ENCODE measurements around the gene ZBTB24. TPM values are rescaled to one million over a fixed set of nuclear protein-coding genes. Genes with fewer than 3 reads are reported as not detected.

The ZBTB24 gene
- total RNA-seq, 3 donors from 2014 or later (not counting 1 experiment from before 2014, with no cell fraction given), result 6.7 to 10.6 (median 8.6) TPM

- no peaks in the 10 kb centered on the region for H3K27me3 ChIP-seq (ENCODE audit: control insufficient read depth, insufficient read depth, low read length)
- Mint-ChIP-seq H3K9me3 (no peaks in the 10 kb centered on the region), H3K4me1 (peaks cover 17 to 32% of the 10 kb centered on the region in 2 donors), H3K4me3 (peak within 1 kb of the TSS; percentile 89), H3K27me3 (ENCODE audit: low read depth in 2 of 2) (no peaks in the 10 kb centered on the region), H3K27ac (peak within 1 kb of the TSS; percentile 81 to 92), H3K36me3 (no peaks in the 10 kb centered on the region)
- peak within 1 kb of the TSS; percentile 64 for H3K4me3 ChIP-seq (ENCODE audit: low read length)
- TF ChIP-seq CTCF (IDR thresholded peaks at IDR 0.05), result no peak
- peaks cover 23% of the 10 kb centered on the region for H3K4me1 ChIP-seq (ENCODE audit: control insufficient read depth, insufficient read depth, low read length)
- intact Hi-C loops (cut with micrococcal nuclease), result loop anchor here (1.0 to 10.0 kb wide), 5 partner anchors 14 to 346 kb away; partner anchors contain the start of genes CEP57L1, SESN1 and ZBTB24
- ATAC-seq, result peak; percentile 87 to 94 (median 89)
- peaks cover 26% of the 10 kb centered on the region for H3K36me3 ChIP-seq (ENCODE audit: control insufficient read depth, insufficient read depth, low read length)
- DNase-seq, result peak; percentile 81 to 90
- WGBS (ENCODE audit: insufficient coverage), result under 1% methylated on average over 102 of the region's 102 CpGs
- no peaks in the 10 kb centered on the region for H3K9me3 ChIP-seq (ENCODE audit: control insufficient read depth, insufficient read depth, low read length)
- peak within 1 kb of the TSS; percentile 74 for H3K27ac ChIP-seq (ENCODE audit: low read length)
Measured at GRCh38 chr6:109440331-109441068, 42.5 kb downstream of the ZBTB24 start, which contains the start of the genes PPIL6 and SMPD2. Gene PPIL6 (minus strand): TSS chr6:109440628. CDS start chr6:109440590, 38 bp downstream. Gene SMPD2 (plus strand): TSS chr6:109440724. CDS start chr6:109441122, 398 bp downstream.

- no peak overlapping the region for H3K27ac Mint-ChIP-seq
- DNase-seq, result no peak
- 90% methylated on average over 5 of the region's 5 CpGs for WGBS (ENCODE audit: insufficient coverage)
Measured at GRCh38 chr6:109436041-109436440, 47.0 kb downstream of the ZBTB24 start.

GRCh38 chr6:109434456-109434855 lies 48.6 kb downstream of the ZBTB24 start:
- H3K4me1 Mint-ChIP-seq, result no peaks in the 10 kb centered on the region
- no peak overlapping the region for H3K4me3 Mint-ChIP-seq
- H3K27ac ChIP-seq (ENCODE audit: low read length), result no peak overlapping the region
- TF ChIP-seq CTCF (IDR thresholded peaks at IDR 0.05), result no peak
- no peaks in the 10 kb centered on the region for H3K27me3 ChIP-seq (ENCODE audit: control insufficient read depth, insufficient read depth, low read length)
- H3K4me3 ChIP-seq (ENCODE audit: low read length), result no peak overlapping the region
- intact Hi-C loops (cut with micrococcal nuclease), result no loop called here
- H3K27me3 Mint-ChIP-seq (ENCODE audit: low read depth in 2 of 2), result no peaks in the 10 kb centered on the region
- H3K9me3 Mint-ChIP-seq, result no peaks in the 10 kb centered on the region
- ATAC-seq, result peak in 1 of 3 donors; percentile 27
- peaks cover under 1% of the 10 kb centered on the region for H3K4me1 ChIP-seq (ENCODE audit: control insufficient read depth, insufficient read depth, low read length)
- no peak for DNase-seq
- 56% methylated on average over 2 of the region's 2 CpGs for WGBS (ENCODE audit: insufficient coverage)
- H3K9me3 ChIP-seq (ENCODE audit: control insufficient read depth, insufficient read depth, low read length), result no peaks in the 10 kb centered on the region
- H3K36me3 ChIP-seq (ENCODE audit: control insufficient read depth, insufficient read depth, low read length), result no peaks in the 10 kb centered on the region
- no peak overlapping the region for H3K27ac Mint-ChIP-seq
- no peaks in the 10 kb centered on the region for H3K36me3 Mint-ChIP-seq

More at GRCh38 chr6:109436041-109436440, 47.0 kb downstream of the ZBTB24 start:
- Mint-ChIP-seq H3K9me3 (no peaks in the 10 kb centered on the region), H3K36me3 (no peaks in the 10 kb centered on the region), H3K27me3 (ENCODE audit: low read depth in 2 of 2) (no peaks in the 10 kb centered on the region), H3K4me1 (peaks cover 2 to 5% of the 10 kb centered on the region in 2 donors), H3K4me3 (no peak overlapping the region)
- no peak overlapping the region for H3K27ac ChIP-seq (ENCODE audit: low read length)
- no peaks in the 10 kb centered on the region for H3K36me3 ChIP-seq (ENCODE audit: control insufficient read depth, insufficient read depth, low read length)
- no peak overlapping the region for H3K4me3 ChIP-seq (ENCODE audit: low read length)
- no peaks in the 10 kb centered on the region for H3K9me3 ChIP-seq (ENCODE audit: control insufficient read depth, insufficient read depth, low read length)
- H3K27me3 ChIP-seq (ENCODE audit: control insufficient read depth, insufficient read depth, low read length), result no peaks in the 10 kb centered on the region
- no peak for ATAC-seq
- intact Hi-C loops (cut with micrococcal nuclease), result no loop called here
- peaks cover 9% of the 10 kb centered on the region for H3K4me1 ChIP-seq (ENCODE audit: control insufficient read depth, insufficient read depth, low read length)
- no peak for TF ChIP-seq CTCF (IDR thresholded peaks at IDR 0.05)

Data from natural killer cell (primary cell).